Measurements from ENCODE around the gene ZNF487. TPM values are rescaled to one million over a fixed set of nuclear protein-coding genes. Genes with fewer than 3 reads are reported as not detected.

ZNF487 gene
- total and polyA plus RNA-seq, 2 of the 4 experiments (the other 2 are of a cell fraction), result 1.7 to 2.7 TPM

GRCh38 chr10:43394868-43395267 is 42.0 kb upstream of the ZNF487 start:
- Histone ChIP-seq H2AK9ac (replicated peaks; ENCODE audit: low read depth, low read length, poor library complexity) (no peak overlapping the region), H2BK20ac (ENCODE audit: low read depth, low read length) (no peak overlapping the region), H3K9me1 (ENCODE audit: insufficient read depth, low read length) (peaks cover 13% of the 10 kb centered on the region), H3K36me3 (ENCODE audit: control insufficient read depth, insufficient read depth, low read length) (peaks cover 36% of the 10 kb centered on the region), H3K14ac (replicated peaks; ENCODE audit: low read depth, low read length) (0 out of 2 replicates have a peak overlapping the region, but pooled peaks have one; percentile 46), H3K9me3 (ENCODE audit: control insufficient read depth, insufficient read depth, low read length) (no peaks in the 10 kb centered on the region), H3K23ac (ENCODE audit: low read depth, low read length) (peak overlapping the region; percentile 79; the same call in 1 of the 2 replicates), H3K4me3 (ENCODE audit: insufficient read depth, low read depth, low read length) (no peak overlapping the region), H3K56ac (ENCODE audit: extremely low read depth, insufficient read depth, low read length) (0 out of 2 replicates have a peak overlapping the region, but pooled peaks have one; percentile 43), H4K91ac (ENCODE audit: insufficient read depth, low read depth, low read length) (no peak overlapping the region), H4K20me1 (ENCODE audit: insufficient read depth, low read length) (peaks cover 84% of the 10 kb centered on the region), H3K9ac (ENCODE audit: low read depth, low read length) (peak overlapping the region; percentile 84; the same call in 1 of the 2 replicates), H3K4me2 (ENCODE audit: low read depth, low read length) (peak overlapping the region; percentile 87), H2BK5ac (ENCODE audit: low read depth, low read length, poor library complexity, severe bottlenecking) (no peak overlapping the region), H2AK5ac (ENCODE audit: low read depth, low read length) (no peak overlapping the region), H3K4me1 (ENCODE audit: control insufficient read depth, insufficient read depth, low read length) (peaks cover 11% of the 10 kb centered on the region), H3K27me3 (ENCODE audit: control insufficient read depth, insufficient read depth, low read length) (no peaks in the 10 kb centered on the region), H3K18ac (ENCODE audit: low read depth, low read length) (no peak overlapping the region), H4K8ac (ENCODE audit: low read depth in 2 of 2, low read length in 2 of 2) (no peak overlapping the region), H2BK15ac (ENCODE audit: low read depth, low read length) (no peak overlapping the region), H2BK120ac (ENCODE audit: low read depth, low read length) (no peak overlapping the region), H3K27ac (ENCODE audit: insufficient read depth, low read length) (no peak overlapping the region), H2AFZ (replicated peaks; ENCODE audit: low read length, poor library complexity) (no peak overlapping the region), H3K79me1 (ENCODE audit: low read depth in 1 of 2, low read length in 2 of 2) (peaks cover 18 to 66% of the 10 kb centered on the region in 2 experiments), H3K4ac (ENCODE audit: low read depth, low read length) (no peak overlapping the region; the same call in 1 of the 2 replicates), H4K5ac (ENCODE audit: low read depth, low read length) (no peak overlapping the region)
- BruUV-seq (replicated peaks), result no TSS peak
- DNase-seq (no peak), ATAC-seq (ENCODE audit: low read depth) (no peak)
- WGBS, 2 experiments (ENCODE audit: extremely low coverage in 2 of 2, insufficient read length in 1 of 2), result no CpG with 5 or more reads among the region's 6 CpGs
- dilution Hi-C loops (cut with HindIII; ENCODE audit: low sequenced_read_pairs, unreplicated experiment) (no loop called here), intact Hi-C loops (cut with micrococcal nuclease) (no loop called here), in situ Hi-C loops (cut with MboI; ENCODE audit: low sequenced_read_pairs) (no loop called here)
- ChIA-PET POLR2A (ENCODE audit: unreplicated experiment) (no interaction called here), CTCF (interaction anchor here (0.6 kb wide), 2 partner anchors 47 to 67 kb away, joined by 3 to 4 read pairs; no protein-coding TSS in a partner anchor)
- TF ChIP-seq CTCF (conservative IDR thresholded peaks at IDR 0.05; ENCODE audit: low read depth, low read length) (no peak), RAD21 (IDR thresholded peaks at IDR 0.05; ENCODE audit: low read length) (no peak), MAZ (IDR thresholded peaks at IDR 0.05; ENCODE audit: borderline replicate concordance, low read depth, low read length) (no peak), USF2 (IDR thresholded peaks at IDR 0.05; ENCODE audit: low read depth, low read length) (no peak), MXI1 (IDR thresholded peaks at IDR 0.05; ENCODE audit: borderline replicate concordance, low read depth, low read length) (no peak), FOS (IDR thresholded peaks at IDR 0.05; ENCODE audit: low read depth, low read length) (no peak), RFX5 (IDR thresholded peaks at IDR 0.05; ENCODE audit: low read depth, low read length) (no peak), NFE2L2 (IDR thresholded peaks at IDR 0.05; ENCODE audit: low read depth, low read length) (no peak)

Data from IMR-90 (cell line).